ENCODE measurements around the gene CNOT4.

The CNOT4 gene

DNA sequence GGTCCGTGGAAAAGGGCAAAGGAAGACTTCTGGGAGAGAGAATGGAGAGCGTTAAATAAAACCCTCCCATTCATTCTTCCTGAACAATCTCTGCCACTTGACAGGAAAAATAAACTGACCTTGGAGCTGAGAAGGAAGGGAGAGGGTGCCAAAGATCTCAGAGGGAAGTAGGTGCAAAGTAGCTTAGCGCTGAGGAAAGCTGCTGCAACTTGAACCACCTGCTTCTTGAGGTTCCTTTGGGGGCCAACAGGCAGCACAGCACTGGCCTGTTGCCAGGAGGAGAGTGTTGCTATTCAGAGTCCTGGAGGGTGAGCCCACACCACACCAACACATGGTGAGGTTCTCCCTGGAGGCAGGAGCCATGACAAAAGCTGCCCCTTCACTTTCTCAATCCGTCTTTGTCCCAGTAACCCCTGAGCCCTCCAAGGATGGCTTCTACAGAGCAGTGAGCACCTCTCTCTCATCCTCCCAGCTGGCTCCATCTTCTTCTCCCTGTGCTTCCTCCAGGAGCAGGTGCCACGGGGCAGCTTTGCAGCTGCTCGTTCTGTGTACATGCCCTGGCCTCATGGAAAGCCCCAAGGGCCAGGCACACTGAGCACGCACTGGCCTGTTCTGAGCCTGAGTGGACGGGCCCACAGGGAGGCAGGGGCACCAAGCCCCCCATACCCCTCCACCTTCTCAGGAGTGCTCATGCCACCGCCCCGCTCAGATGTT lies 174.9 kb downstream of the CNOT4 start:
- H3K27ac ChIP-seq (replicated peaks): no peak overlapping the region
- TF ChIP-seq, protein P1, sequence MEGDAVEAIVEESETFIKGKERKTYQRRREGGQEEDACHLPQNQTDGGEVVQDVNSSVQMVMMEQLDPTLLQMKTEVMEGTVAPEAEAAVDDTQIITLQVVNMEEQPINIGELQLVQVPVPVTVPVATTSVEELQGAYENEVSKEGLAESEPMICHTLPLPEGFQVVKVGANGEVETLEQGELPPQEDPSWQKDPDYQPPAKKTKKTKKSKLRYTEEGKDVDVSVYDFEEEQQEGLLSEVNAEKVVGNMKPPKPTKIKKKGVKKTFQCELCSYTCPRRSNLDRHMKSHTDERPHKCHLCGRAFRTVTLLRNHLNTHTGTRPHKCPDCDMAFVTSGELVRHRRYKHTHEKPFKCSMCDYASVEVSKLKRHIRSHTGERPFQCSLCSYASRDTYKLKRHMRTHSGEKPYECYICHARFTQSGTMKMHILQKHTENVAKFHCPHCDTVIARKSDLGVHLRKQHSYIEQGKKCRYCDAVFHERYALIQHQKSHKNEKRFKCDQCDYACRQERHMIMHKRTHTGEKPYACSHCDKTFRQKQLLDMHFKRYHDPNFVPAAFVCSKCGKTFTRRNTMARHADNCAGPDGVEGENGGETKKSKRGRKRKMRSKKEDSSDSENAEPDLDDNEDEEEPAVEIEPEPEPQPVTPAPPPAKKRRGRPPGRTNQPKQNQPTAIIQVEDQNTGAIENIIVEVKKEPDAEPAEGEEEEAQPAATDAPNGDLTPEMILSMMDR (IDR thresholded peaks at IDR 0.05; ENCODE audit: insufficient read depth, low read length): no peak
- no peak overlapping the region for H3K4me3 ChIP-seq (replicated peaks; ENCODE audit: insufficient read depth, low read length)
- DNase-seq (ENCODE audit: low read depth in 1 of 2, low spot score in 1 of 2): no peak
- no peaks in the 10 kb centered on the region for H3K27me3 ChIP-seq (ENCODE audit: insufficient read depth, poor library complexity, severe bottlenecking)

DNA sequence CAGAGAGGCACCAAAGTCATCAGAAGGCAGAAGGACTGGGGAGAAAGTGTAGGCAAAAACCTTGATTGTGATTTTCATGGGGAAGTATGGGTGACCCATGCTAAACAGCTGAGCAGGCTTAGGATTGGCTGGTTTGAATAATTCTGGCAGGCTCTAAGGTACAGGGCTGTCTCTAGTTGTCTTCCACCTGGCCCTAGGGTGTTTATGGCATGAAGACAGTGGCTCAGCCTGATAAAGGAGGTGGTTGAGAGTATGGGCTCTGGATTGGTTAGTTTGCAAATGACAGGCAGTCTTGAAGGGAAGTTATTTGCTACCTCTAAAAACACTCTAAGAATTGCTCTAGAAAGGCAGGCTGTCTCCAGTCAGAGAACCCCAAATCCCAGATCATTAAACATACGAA lies 176.0 kb downstream of the CNOT4 start:
- TF ChIP-seq, protein P2, sequence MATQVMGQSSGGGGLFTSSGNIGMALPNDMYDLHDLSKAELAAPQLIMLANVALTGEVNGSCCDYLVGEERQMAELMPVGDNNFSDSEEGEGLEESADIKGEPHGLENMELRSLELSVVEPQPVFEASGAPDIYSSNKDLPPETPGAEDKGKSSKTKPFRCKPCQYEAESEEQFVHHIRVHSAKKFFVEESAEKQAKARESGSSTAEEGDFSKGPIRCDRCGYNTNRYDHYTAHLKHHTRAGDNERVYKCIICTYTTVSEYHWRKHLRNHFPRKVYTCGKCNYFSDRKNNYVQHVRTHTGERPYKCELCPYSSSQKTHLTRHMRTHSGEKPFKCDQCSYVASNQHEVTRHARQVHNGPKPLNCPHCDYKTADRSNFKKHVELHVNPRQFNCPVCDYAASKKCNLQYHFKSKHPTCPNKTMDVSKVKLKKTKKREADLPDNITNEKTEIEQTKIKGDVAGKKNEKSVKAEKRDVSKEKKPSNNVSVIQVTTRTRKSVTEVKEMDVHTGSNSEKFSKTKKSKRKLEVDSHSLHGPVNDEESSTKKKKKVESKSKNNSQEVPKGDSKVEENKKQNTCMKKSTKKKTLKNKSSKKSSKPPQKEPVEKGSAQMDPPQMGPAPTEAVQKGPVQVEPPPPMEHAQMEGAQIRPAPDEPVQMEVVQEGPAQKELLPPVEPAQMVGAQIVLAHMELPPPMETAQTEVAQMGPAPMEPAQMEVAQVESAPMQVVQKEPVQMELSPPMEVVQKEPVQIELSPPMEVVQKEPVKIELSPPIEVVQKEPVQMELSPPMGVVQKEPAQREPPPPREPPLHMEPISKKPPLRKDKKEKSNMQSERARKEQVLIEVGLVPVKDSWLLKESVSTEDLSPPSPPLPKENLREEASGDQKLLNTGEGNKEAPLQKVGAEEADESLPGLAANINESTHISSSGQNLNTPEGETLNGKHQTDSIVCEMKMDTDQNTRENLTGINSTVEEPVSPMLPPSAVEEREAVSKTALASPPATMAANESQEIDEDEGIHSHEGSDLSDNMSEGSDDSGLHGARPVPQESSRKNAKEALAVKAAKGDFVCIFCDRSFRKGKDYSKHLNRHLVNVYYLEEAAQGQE (IDR thresholded peaks at IDR 0.05; ENCODE audit: insufficient replicate concordance, low read depth): no peak
- TF ChIP-seq, protein P1 (IDR thresholded peaks at IDR 0.05; ENCODE audit: insufficient read depth, low read length): no peak
- TF ChIP-seq POLR2AphosphoS5 (IDR thresholded peaks at IDR 0.05; ENCODE audit: low read depth): no peak
- TF ChIP-seq SPI1 (IDR thresholded peaks at IDR 0.05; ENCODE audit: borderline replicate concordance, low read depth): no peak
- no peak for TF ChIP-seq GABPA (IDR thresholded peaks at IDR 0.05; ENCODE audit: low read depth)
- Histone ChIP-seq H3K27ac (replicated peaks) (no peak overlapping the region), H3K4me3 (replicated peaks; ENCODE audit: insufficient read depth, low read length) (no peak overlapping the region)

DNA sequence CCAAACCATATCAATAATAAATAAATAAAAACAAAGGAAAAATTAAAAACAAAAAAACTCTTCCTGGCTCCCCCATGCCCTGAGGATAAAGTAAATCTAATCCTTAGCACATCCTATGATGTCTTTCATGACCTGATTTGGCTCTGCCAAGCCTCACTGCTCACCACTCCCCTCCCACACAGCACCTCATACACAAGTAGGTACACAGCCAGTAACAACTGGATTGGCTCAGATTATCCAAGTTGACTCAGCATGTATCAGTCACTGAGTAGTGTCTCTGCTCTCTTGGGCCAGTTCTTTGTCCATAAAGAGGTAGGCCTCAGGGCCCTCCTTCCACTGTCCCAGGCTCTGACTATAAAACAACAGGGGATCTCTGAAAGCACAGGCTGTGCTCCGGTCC lies 176.7 kb downstream of the CNOT4 start:
- no peaks in the 10 kb centered on the region for H3K27me3 ChIP-seq (ENCODE audit: insufficient read depth, poor library complexity, severe bottlenecking)
- no peak overlapping the region for H3K4me3 ChIP-seq (replicated peaks; ENCODE audit: insufficient read depth, low read length)
- no peak for DNase-seq (ENCODE audit: low read depth in 1 of 2, low spot score in 1 of 2)
- H3K27ac ChIP-seq (replicated peaks): no peak overlapping the region
- TF ChIP-seq, protein P1 (IDR thresholded peaks at IDR 0.05; ENCODE audit: insufficient read depth, low read length): no peak
- TF ChIP-seq GABPA (IDR thresholded peaks at IDR 0.05; ENCODE audit: low read depth) (no peak), POLR2AphosphoS5 (IDR thresholded peaks at IDR 0.05; ENCODE audit: low read depth) (no peak), SPI1 (IDR thresholded peaks at IDR 0.05; ENCODE audit: borderline replicate concordance, low read depth) (no peak)
- TF ChIP-seq, protein P2 (IDR thresholded peaks at IDR 0.05; ENCODE audit: insufficient replicate concordance, low read depth): no peak

More for the DNA sequence above, 176.0 kb downstream of the CNOT4 start:
- DNase-seq (ENCODE audit: low read depth in 1 of 2, low spot score in 1 of 2): no peak
- no peaks in the 10 kb centered on the region for H3K27me3 ChIP-seq (ENCODE audit: insufficient read depth, poor library complexity, severe bottlenecking)

DNA sequence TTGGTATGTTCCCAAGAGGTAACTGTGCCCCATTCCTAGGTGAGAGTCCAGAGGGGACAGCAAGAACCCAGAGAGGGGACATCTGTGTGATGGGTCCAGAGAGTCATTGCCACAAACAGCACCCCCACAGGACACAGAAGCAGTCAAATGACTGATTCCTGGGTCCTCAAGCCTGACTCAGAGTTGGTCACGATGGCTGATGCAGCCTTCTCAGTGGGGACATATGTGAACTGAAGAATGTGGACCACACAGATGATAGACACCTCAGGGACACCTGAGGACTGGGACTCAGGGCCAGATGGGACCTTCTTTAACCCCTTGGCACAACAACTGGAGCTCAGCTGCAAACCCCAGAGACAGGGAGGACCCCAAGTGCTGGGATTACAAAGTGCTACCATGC lies 179.8 kb downstream of the CNOT4 start:
- DNase-seq (ENCODE audit: low read depth in 1 of 2, low spot score in 1 of 2): no peak
- TF ChIP-seq, protein P1 (IDR thresholded peaks at IDR 0.05; ENCODE audit: insufficient read depth, low read length): no peak
- TF ChIP-seq, protein P2 (IDR thresholded peaks at IDR 0.05; ENCODE audit: insufficient replicate concordance, low read depth): no peak
- TF ChIP-seq SPI1 (IDR thresholded peaks at IDR 0.05; ENCODE audit: borderline replicate concordance, low read depth) (no peak), GABPA (IDR thresholded peaks at IDR 0.05; ENCODE audit: low read depth) (no peak), POLR2AphosphoS5 (IDR thresholded peaks at IDR 0.05; ENCODE audit: low read depth) (no peak)
- no peak overlapping the region for H3K27ac ChIP-seq (replicated peaks)

More for the DNA sequence above, 179.8 kb downstream of the CNOT4 start:
- H3K4me3 ChIP-seq (replicated peaks; ENCODE audit: insufficient read depth, low read length): no peak overlapping the region
- no peaks in the 10 kb centered on the region for H3K27me3 ChIP-seq (ENCODE audit: insufficient read depth, poor library complexity, severe bottlenecking)
